ENCODE data around the gene QSOX2.
"Not testable (repeated sequence)": the region's sequence is repeated elsewhere in the genome, so short reads cannot be mapped to it uniquely, and the experiment has no call there.

QSOX2 gene

DNA sequence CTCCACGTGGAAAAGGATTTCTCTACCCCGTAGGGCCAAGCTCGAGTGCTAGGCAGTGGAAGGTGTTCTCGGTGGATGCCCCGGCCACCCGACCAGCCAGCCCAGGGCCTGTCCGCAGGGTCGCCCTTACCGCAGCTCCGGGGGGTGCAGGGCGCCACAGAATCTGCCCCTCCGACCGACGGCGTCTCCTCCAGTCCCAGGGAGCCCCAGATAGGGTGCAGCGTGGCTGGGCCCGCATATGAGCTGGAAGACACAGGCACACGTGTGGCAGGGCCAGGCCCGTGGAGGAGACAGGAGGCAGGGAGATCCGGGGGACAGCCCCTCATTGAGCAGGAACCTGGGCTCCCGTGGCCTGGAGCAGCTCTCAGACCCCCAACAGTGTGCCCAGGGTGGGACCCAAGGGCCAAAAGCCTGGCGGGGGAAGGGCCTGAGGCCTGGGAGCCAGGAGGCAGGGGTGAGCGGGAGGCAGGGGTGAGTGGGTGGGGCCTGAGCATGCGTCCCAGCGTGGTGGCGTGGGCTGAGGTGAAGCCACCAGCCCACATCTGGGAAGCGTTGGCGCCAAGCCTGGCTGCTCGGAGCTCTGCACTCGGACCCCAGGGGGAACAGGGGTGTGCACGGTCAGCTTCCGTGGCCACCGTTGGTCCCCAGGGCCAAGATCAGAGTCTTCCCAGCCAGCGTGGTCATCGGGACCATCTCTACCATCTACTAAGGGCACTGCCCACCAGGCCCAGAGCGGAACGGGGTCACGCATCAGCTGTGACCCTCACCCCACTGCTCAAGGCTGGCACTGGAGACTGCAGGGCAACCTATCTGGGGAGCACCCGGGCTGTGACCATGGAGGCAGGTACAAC is 36.0 kb upstream of the QSOX2 start:
- no peak for DNase-seq

DNA sequence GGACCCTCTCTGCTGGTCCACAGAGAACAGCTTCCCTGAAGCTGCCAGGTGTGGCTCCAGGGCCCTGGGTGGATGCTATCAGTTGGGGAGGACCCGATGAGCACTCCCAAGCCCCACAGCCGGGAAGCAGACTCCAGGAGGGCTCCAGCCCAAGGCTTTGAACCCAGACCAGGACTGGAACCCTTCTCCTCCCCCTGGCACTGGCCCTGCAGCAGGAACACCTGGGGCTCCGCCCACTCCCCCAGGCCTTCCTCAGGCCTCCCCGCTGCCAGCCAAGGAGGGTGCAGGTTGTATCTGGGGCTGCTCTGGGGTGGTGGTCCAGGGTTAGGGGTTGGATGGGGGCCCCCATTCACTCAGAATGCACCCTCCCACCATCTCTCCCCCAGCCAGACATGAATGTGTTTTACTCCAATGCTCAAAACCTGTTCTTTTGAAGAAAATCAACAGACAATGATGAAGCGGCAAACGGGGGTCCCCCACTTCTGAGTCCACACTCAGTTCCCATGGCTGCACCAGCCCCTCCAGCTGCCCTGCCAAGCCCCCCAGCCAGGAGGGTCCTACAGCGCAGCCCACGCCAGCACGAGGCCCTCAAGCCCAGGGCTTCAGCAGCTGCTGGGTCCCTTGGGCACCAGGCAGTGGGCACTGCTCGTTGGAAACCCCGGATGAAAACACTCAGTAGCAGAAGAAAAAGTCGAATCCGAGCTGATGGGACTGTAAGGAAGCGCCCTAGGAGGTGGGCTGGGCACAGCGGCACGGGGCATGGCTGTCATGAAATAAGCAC is 35.1 kb upstream of the QSOX2 start:
- no peak for DNase-seq

DNA sequence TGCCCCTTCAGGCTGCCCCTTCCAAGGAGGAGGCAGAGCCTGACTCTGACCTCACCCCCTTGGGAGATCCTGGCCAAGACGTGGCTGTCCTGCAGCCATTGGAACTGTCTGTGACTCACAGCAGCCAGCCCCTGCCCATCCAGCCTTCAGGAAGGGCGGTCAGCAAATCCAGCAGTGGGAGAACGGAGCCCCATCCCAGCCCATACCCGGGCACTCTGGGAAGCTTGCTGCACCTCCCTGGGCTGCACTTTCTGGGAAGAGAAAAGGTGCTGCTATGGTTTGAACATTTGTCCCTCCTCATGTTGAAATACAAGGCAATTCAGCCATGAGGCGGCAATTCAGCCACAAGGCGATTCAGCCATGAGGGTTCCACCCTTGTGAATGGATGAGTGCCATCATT is 33.9 kb upstream of the QSOX2 start:
- no peak for DNase-seq

DNA sequence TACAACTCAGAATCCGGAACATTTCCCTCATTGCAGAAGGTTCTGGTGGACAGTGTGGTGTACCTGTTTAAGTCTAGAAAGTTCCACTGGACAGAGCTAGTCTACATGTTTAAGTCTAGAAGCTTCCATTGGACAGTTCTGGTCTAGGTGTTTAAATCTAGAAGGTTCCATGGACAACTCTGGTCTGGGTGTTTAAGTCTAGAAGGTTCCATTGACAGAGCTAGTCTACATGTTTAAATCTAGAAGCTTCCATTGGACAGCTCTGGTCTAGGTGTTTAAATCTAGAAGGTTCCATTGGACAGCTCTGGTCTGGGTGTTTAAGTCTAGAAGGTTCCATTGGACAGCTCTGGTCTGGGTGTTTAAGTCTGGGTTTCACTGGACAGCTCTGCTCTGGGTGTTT is 33.3 kb upstream of the QSOX2 start:
- DNase-seq, result no peak

DNA sequence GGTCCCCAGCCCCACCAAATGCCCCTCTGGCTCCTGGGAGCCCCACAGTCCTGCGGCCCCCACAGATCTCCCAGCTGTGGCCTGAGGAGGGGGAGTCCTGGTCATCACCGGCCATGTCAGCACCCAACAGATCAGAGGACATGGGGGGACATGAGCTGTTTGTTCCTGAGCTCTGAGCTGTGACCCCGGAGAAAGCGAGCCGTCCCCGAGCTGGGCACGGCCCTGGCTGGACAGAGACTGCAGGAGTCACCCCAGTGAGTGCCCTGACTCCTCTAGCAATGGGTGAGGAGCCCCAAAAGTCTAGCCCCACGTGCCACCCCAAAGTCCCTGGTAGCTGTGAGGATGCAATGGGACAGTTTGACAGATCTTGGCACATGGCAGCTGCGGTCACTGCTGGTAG is 32.6 kb upstream of the QSOX2 start:
- DNase-seq, result no peak

DNA sequence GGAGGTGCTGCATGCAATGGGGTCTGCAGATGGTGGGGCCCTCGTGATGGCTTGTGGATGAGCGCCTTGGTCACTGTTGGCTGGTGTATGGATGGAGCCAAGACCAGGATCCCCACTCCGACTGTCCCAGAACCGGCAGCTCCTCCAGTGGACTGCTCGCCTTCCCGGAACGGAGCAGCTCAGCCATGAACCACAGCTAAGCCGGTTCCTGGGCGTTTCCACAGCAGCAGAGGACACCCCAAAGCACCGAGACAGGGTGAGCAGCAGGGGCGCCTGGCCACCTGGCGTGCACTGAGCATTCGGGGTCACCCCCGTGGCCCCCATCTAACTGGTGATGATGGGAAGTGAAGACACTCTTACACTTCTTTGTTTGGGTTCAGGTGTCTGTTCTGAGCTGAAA is 32.1 kb upstream of the QSOX2 start:
- DNase-seq, result no peak

DNA sequence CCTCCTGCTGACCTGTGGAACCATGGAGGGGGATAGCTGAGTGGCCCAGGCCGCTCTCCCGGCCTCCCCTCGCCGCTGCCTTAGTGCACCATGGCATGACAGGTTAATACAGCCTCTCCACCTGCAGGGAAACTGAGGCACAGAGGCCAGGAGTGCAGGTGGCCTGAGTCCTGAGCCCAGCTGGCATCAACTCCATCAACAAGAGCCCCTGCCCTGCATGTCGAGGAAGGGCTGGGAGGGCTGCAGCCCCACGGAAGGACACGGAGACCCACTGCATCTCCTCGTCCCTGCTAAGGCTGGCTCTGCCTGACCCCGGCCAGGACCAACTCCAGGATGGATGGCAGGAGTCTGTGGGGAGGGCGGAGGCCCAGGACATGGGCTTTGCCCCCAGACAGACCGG is 31.1 kb upstream of the QSOX2 start:
- DNase-seq, result no peak

DNA sequence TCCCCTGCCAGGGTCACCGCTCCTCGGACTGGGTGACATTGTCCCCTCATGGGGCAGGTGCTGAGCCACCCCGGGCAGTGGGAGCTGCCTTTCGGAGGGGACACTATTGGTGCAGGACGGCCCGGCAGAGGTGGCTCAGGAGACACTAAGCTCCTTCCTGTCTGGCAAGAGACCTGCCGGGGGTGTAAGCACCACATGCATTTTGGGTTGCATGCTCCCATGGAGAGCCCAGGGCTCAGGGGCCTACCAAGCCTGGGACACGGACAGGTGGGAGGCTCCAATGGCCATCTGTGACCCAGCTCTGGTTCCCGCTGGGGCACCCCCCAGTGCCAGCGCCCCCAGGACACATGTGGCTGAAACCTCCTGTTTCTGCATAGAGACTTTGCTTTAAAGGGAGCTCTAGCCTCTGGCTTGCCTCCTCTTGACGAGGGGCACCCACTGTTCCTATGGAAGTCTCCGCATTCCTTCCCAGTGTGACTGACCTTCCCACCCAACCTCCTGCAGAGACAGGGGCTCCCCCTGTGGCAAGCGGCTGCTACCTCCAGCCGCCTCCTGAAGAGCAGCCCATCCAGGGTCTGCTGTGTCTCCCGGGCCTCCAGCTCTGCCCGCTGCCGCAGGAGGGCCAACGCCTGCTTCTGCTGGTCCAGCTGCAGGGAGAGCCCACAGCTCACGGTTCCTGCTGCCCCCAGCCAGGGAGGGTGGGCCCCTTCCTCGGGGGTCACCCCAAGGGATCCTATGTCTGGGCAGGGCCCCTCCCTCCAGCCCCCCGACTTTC is 30.2 kb upstream of the QSOX2 start:
- DNase-seq, result no peak

DNA sequence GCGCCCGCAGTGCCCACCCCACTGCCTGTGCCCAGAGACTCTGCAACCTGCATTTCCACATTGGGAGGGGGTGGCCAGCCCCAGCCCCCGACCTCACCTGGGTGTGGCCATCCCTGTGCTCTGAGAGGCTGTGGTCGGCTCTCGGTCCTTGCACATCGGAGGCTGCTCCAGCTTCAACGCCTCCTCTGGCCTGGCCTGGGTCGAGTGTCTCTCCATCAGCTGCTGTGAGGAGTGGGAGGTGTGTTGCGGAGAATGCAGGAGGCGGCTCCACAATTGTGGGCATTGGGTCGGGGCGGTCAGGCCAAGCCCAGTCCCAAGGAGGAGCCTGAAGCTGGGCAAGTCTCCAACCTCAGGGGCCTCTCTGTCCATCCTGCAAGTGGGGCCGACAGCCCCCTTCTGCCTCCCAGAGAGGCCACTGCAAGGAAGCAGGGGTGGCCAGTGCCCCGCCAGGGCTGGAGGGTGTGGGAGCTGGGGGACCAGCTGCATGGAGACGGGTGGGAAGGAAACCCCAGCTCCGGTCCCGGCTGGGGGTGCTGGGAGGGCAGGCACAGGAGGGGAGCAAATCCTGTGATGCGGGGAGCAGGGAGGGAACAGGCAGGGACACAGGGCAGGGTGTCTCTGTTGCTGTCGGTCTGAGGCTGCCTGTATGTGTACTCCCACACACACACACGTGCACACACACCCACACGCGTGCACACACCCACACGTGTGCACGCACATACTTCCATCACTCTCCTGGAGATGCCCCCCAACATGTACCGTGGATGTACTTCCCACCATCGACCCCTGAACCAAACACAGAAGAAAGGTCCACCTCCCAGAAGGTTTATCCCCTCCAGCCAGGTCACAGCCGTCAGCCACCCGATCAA is 29.4 kb upstream of the QSOX2 start:
- no peak for DNase-seq

DNA sequence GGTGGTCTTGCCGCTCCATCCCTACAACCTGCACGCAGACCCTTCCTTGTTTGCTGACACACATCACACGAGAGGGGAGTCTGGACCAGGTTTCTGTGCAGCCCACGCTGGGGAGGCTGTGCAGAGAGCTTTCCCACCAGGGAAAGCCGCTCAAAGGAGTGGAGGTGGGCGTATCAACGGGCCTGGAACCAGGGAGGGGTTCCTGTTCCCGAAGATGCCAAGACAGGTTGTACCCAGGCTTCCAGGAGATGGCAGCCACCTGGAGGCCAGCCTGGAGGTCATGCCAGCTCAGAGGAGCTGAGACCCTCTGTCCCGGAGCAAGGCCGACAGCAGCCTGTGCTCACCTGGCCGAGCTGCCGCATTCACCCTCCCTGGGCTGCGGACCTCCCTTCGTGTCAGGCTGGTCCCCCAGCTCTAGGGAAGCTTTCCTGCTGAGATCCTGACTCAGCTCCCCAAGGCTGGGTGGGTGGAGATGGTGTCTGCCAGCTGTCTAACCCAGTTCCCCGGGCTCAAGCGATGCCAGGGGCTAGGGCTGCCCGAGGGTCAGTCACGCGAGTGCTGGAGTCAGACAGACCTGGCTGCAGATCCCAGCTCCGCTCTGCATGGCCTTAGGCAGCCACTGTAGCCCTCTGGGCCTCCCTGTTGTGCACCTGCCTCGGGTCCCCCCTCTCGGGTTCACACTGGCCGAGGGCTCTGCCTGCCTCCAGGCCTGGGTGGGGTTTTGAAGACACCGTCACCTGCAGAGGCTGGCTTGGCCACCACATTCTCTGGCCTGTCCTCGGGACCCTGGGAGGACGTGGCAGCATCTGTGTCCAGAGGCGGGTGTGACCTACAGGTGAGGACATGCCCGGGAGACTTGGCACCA is 28.5 kb upstream of the QSOX2 start:
- no peak for DNase-seq

DNA sequence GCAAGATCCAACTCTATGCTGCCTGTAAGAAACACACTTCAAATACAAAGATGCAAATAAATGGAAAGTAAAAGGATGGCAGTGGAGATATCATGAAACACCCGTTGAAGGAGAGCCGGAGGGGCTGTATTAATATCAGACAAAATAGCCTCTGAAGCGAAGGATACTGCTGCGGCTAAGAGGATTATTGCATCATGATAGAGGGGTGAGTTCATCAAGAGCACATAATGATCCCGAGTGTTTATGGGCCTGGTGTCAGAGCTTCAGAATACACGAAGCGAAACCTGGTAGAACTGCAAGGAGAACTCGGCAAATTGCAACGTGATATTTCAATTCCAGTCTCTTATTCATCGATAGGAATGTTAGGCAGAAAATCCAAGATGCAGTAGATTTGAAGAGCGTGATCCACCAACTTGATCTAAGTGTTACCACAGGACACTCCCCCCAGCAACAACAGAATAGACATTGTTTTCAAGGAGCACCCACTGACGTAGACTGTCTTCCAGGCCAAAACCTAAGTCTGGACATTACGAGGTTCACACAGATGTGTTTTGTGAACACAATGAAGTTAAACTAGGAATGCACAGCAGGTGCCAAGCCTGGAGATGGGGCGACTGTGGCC is 27.7 kb upstream of the QSOX2 start:
- no peak for DNase-seq

DNA sequence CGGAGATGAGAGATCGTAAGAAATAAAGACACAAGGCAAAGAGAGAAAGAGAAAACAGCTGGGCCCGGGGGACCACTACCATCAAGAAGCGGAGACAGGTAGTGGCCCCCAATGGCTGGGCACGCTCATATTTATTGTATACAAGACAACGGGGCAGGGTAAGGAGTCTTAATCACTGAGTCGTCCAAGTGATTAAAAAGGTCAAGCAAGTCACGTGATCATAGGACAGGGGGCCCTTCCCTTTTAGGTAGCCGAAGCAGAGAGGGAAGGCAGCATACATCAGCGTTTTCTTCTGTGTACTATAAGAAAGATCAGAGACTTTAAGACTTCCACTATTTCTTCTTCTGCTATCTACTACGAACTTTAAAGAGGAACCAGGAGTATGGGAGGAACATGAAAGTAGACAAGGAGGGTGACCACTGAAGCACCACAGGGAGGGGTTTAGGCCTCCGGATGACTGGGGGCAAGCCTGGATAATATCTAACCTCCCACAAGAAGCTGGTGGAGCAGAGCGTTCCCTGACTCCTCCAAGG is 24.6 kb upstream of the QSOX2 start:
- no peak for DNase-seq

DNA sequence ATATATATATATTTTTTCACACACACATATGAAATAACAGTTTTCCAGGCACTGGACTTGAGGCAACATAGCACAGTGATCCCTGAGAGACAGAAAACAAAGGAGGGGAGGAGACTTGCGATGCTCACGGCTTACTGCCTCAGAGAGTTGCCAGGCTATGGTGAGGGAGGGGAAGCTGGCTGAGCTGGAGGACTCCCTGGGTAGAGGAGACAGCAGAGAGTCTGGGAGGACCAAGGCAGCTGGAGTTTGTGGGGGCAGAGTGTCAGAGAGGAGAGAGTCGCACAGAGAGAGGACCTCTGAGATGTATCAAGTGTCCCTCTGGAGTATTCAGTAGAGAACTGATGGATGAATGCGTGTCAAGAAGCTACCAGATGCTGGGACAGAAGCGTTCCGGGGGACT is 23.1 kb upstream of the QSOX2 start:
- no peak for DNase-seq

DNA sequence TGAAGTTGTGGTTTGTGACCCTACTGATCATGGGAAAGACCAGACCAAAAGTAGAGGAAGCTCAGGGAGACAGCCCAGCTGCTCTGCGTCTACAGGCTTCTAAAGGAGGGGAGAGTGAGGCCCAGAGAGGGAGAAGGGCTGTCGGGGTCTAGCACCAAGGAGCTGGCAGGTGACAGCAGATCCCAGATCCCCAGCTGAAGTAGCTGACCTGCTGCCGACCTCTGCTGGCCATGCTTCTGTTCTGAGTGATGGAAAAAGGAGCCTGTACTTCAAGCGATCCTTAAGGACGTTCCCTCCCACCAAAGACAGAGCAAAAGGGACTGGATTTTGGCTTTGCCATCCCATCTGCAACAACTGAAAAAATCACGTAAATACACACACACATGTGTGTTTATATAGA is 22.7 kb upstream of the QSOX2 start:
- DNase-seq, result no peak

DNA sequence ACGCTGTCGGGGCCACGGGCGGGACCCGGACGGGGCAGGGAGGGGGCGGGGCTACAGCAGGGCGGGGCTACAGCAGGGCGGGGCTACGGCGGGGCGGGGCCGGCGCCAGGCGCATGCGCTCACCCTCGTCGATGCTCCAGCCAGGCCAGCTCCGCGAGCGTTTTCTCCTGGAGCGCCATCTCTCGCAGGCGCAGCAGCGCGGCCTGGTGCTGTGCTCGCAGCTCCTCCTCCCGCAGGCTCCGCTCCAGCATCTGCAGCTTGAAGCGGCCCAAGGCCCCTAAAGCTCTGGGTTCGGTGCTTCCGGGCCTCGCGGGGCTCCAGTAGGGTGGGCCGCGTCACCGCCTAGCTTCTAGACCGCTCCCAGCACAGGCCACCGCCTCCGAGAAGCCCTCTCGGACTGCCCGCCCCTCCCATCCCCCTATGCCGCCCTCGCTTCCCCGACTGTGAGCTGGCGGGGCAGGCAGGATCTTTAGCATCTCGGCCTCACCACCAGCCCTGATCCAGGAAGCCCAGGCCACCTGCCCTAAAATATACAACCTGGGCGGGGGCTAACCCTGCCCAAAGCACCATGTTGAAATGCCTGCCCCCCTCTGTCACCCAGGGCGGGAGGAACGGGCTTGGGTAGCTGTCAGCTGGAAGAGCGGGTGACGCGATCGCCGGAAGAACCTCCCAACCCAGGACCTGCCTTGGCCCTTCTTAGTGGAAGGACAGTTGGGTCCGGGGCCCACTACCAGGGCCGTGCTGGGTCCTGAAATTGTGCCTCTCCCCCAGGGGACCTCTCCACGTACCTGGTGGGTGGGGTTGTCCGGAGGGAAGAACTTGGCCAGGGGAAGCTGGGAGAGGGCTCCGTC is 21.9 kb upstream of the QSOX2 start:
- no peak for DNase-seq

DNA sequence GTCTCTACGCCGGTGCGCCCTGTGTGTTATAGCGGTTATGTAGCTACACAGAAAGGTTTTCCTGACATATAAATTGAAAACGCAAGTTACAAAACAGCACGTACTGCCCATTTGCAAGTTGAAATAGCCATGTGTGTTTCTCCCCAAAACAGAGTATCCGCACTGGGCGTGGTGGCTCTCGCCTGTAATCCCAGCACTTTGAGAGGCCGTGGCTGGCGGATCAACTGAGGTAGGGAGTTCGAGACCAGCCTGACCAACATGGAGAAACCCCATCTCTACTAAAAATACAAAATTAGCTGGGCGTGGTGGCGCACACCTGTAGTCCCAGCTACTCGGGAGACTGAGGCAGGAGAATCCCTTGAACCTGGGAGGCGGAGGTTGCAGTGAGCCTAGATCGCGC is 21.0 kb upstream of the QSOX2 start:
- DNase-seq, result not testable (repeated sequence)

DNA sequence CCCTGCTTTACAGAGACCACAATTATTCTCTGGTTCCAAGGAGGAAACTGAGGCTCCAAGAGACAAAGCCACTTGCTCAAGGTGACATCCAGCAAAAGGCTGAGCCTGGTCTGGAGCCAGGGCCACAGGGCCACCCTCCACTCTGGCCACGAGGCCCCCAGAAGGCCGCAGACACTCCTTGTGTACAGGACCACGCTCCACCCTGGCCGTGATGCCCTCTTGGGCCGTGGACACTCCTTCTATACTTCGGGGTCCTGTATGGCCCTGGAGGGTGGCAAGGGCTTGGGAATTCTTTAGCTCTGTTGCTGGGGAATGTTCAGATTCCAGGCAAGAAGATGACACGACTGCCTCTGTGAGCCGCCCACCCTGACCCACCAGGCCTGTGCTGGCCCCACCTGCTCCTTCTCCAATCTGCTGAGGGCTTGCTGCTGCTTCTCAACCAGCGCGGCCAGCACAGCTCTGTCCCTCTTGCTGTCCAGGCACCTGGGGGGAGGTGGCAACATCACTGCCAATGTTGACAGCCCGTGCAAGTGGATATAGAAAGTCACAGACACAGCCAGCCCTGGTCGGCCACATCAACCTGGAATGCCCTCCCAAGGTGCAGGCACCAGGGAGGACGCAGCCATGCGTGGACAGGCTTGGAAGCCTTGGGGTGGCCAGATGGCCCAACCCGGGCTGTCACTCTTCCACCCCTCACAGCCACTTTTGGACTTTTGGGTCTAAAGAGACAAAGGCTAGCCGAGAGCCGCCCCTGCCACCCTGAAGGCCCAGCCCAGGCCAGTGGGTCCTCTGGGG is 20.1 kb upstream of the QSOX2 start:
- DNase-seq, result no peak

DNA sequence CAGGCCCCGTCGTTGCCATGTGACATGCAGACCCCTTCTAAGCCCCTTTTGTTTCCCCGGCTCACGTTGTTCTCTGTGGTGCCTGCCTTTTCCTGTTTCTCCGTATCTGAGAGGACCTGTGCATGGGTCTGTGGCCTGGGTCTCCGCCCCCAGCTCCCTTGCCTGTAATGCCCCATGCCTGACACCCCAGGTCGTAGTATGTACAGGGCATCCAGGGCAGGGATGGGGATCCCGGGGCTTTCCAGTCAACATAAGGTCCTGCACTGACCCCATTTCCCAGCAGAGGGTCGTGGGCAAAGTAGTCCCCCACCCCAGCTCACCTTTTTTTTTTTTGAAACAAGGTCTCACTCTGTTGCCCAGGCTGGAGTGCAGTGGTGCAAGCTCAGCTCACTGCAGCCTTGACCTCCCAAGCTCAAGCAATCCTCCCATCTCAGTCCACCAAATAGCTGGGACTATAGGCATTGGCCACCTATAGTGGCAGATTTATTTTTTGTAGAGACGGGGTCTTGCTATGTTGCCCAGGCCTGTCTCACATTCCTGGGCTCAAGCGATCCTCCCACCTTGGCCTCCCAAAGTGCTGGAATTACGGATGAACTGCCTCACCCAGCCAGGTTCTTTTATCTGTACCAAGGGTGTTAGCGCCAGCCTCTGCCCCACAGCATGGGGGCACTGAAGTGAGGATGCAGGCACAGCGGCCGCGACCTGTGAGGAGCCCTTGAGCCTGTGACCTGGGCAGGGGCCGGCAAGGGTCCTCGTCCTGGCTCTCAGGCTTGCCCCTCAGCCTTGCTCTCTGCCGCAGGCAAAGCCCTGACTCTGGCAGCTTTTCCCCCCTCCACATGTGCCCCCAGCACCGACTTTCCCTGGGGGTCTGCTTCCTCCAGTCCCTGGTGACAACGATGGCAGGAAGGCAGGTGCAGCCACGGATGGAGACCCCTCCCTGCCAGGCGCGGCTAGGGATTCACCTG is 19.1 kb upstream of the QSOX2 start:
- DNase-seq, result no peak
